Skeletal muscle cell (primary cell): ENCODE results near the gene NR0B2.
"Not testable (repeated sequence)": the region's sequence is repeated elsewhere in the genome, so short reads cannot be mapped to it uniquely, and the experiment has no call there.

Source experiments
- DNase-seq: peaks from one replicate; pipeline ENCODE4 v3.0.0-alpha.2; 2010; ENCODE audit warnings: low read depth
- H3K4me3 ChIP-seq: 2 replicates; pipeline ENCODE4 v1.5.1; 2011; ENCODE audit warnings: low read depth, mild to moderate bottlenecking, control low read depth, low read length, moderate library complexity

The NR0B2 gene

DNA sequence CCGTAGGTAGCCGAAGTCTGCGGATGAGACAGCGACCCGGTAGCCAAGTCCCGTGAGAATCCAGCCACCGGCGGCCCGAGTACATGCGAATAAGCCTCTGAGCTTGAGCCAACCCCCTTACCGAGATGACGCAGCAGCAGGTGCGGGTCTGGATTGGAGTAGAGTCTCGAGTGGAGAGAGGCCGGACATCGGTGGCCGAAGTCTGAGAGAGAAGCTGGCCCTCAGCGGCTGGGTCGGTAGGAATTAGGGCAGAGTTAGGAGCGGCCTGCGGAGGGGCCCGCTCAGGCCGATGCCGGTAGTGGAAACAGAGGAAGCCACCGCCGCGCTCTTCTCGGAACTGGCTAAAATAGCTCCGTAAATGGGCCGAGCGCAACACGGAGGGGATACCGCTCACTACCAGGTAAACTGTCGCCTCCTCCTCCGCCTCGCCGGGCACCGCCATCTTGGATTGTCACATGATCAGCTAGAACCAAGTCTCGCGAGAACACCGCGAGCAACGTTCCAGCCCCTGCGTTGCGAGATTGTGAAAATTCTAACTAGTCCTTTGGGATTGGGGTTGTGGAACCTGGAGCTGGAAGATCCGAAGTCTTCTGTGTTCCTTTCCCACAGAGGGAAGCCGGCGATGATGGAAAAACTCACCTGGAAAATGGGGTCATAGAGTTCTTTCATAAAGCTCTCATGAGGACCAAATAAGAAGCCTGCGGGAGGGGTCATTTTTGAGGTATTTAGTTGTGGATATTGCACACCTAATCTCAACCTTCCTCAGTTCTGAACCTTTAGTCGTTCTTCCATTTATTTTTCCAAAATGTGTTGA lies 13.6 kb downstream of the NR0B2 start, which contains the start of gene GPATCH3:
TSS of gene GPATCH3 (minus strand) at position 467 of the 814 bp plus-strand sequence. CDS start at position 442, 25 bp downstream.
- peak within 1 kb of the TSS; percentile 87 for H3K4me3 ChIP-seq
- DNase-seq = peak; percentile 79

GRCh38 chr1:26897351-26897750 lies 16.4 kb downstream of the NR0B2 start:
- no peak for DNase-seq
- H3K4me3 ChIP-seq = no peak overlapping the region

- H3K4me3 ChIP-seq = no peak overlapping the region
- no peak for DNase-seq
Observed at GRCh38 chr1:26894263-26894662, 19.5 kb downstream of the NR0B2 start.

DNA sequence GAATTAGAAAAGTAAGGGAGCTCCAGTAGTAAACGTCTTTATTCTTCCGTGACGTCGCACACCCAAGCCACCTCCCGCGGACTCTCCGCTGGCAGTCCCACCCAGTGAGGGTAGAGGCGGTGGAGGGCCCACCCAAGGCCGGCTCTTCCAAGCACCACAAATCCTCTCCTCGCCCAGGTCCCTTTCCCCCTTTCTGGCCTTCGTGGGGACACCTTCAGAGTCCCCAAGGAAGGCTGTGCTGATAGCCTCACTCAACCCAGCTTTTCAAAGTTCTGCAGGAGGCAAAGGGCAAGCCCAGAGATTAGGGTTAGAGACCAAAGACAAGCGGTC lies 23.3 kb downstream of the NR0B2 start:
- H3K4me3 ChIP-seq = peak overlapping the region; percentile 94
- DNase-seq = no peak

DNA sequence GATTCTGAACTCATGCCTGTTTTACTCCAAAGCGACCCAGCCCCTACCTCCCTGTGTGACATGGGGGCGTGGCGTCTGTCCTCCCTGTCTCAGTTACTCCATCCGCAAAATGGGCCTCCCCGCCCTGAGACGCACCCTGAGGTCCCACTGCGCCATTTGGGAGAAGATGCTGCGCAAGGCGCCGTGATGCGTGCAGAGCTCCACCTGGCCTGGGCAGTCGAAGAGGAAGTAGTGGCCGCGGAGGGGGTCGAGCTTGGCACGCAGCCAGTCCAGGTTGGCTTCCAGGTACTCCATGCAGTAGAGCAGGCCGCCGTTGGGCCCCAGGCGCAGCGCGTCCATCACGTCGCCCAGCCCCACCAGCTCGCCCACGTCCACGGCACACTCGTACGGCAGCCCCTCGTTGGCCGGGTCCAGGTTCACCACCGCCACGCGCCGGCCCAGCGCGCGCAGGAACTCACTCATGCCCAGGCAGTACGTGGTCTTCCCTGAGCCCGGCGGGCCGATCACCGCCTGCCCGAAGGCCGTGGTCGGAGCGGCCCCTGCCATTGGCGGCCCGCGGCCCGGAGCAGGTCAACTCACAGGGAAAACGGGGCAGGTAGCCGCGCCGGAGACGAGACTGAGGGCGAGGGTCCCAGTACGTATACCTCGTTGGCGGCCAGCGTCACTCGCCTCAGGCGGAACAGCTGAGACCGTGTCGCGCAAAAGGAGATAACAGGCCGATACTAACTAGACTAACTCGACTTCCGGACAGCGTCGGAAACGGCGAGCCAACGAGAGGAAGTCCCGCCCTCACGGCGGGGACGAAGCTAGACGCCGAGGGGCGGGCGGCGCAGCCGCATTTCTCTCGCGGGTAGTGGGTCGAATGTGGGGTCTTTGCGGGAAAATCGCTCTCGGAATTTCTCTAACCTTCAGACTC lies 24.0 kb downstream of the NR0B2 start, which contains the start of gene GPN2:
TSS of gene GPN2 (minus strand) at position 733 of the 916 bp plus-strand sequence. CDS start at position 546, 187 bp downstream.
- DNase-seq = peak; percentile 34
- H3K4me3 ChIP-seq = peak within 1 kb of the TSS; percentile 94

DNA sequence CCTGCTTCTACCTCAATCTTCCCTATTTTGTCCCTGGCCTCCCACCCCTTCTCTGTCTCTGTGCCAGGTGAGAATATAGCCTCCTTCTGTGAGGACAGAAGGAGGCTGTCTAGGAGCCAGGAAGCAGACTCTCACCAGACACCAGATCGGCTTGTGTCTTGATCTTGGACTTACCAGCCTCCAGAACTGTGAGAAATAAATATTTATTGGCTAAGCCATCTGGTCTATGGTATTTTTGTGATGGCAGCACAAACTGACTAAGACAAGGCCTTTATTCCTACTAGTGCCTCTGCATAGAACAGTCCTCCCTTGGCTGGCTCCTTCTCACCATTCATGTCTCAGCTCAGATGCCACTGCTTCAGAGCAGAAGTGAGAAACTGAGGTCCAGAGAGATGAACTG lies 25.5 kb downstream of the NR0B2 start:
- H3K4me3 ChIP-seq = no peak overlapping the region
- no peak for DNase-seq

- no peak for DNase-seq
- H3K4me3 ChIP-seq = no peak overlapping the region
Observed at GRCh38 chr1:26887125-26887524, 26.6 kb downstream of the NR0B2 start.

GRCh38 chr1:26882696-26883463 lies 30.9 kb downstream of the NR0B2 start:
- H3K4me3 ChIP-seq = no peak overlapping the region
- no peak for DNase-seq

DNA sequence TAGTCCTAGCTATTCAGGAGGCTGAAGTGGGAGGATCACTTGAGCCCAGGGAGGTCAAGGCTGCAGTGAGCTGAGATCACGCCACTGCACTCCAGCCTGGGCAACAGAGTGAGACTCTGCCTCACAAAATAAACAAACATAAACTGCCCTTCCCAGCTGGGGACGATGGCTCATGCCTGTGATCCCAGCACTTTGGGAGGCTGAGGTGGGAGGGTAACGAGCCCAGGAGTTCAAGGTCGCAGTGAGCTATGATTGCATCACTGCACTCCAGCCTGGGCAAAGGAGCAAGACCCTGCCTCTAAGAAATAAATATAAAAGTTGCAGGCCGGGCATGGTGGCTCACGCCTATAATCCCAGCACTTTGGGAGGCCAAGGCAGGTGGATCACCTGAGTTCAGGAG lies 32.2 kb downstream of the NR0B2 start:
- H3K4me3 ChIP-seq, DNase-seq: not testable (repeated sequence)

DNA sequence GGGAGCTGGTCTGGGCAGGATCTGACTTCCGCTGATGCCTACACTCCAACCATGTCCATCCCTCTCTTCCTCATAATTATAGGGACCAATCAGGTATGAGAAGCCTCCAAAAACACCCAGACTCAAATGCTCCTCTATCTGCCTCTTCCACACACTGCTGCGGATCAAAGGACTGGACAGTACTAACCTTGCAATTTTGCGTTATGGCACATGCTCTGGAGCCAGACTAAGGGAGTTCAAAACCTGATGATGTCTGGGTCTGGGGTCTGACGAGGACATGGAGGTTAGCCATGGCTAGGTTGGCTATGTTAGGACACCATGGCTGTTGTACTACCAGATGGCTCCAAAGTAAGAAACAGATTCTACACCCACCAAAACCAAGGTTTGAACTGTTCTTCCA lies 34.0 kb downstream of the NR0B2 start:
- H3K4me3 ChIP-seq = no peak overlapping the region
- DNase-seq = no peak

DNA sequence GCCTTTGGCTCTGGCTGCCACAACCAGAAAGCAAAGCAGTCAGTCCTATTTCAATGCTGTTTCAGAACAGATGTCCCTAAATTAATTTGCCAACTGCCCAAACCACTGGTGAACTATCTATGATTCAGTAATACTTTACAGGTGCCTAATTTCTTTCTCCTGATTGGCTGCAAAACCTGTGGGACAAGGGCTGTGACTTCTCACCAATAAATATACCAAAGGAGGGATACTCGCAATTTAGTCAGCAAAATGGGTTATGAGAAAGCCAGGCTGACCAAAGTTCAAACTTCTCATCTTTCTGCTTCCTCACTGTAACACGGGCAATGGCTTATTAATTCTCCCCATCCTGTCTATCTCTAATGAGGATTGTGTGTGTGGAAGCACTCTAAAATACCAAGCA lies 36.4 kb downstream of the NR0B2 start:
- no peak for DNase-seq
- H3K4me3 ChIP-seq = no peak overlapping the region

GRCh38 chr1:26874896-26875295 lies 38.9 kb downstream of the NR0B2 start:
- DNase-seq = no peak
- H3K4me3 ChIP-seq = no peak overlapping the region

DNA sequence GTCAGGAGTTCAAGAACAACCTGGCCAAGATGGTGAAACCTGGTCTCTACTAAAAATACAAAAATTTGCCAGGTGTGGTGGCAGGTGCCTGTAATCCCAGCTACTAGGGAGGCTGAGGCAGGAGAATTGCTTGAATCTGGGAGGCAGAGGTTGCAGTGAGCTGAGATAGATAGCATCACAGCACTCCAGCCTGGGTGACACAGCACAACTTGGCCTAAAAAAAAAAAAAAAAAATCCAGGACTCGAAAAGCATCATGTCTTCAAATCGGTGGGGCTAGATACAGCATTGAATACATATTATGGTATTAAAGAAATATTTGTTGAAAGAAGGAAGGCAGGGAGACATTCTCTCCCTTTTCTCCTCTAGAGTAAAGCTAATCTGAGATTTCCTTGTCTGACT lies 40.7 kb downstream of the NR0B2 start:
- not testable (repeated sequence) for H3K4me3 ChIP-seq, DNase-seq

GRCh38 chr1:26864610-26865480 lies 48.9 kb downstream of the NR0B2 start:
- peak; percentile 89 for DNase-seq
- peak overlapping the region; percentile 66 for H3K4me3 ChIP-seq

DNA sequence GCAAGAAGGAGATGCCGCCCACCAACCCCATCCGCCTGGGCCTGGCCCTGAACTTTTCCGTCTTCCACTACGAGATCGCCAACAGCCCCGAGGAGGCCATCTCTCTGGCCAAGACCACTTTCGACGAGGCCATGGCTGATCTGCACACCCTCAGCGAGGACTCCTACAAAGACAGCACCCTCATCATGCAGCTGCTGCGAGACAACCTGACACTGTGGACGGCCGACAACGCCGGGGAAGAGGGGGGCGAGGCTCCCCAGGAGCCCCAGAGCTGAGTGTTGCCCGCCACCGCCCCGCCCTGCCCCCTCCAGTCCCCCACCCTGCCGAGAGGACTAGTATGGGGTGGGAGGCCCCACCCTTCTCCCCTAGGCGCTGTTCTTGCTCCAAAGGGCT lies 50.1 kb downstream of the NR0B2 start:
- DNase-seq = no peak
- H3K4me3 ChIP-seq = peak overlapping the region; percentile 66

- DNase-seq = no peak
- H3K4me3 ChIP-seq = peak within 1 kb of the TSS; percentile 66
Observed at GRCh38 chr1:26862781-26863684, 50.7 kb downstream of the NR0B2 start, which contains the start of gene SFN. Gene SFN, plus strand, starts transcription at chr1:26863149. Its CDS starts 64 bp downstream, at chr1:26863213.

- no peak for DNase-seq
- no peak overlapping the region for H3K4me3 ChIP-seq
Observed at GRCh38 chr1:26861889-26862378, 51.8 kb downstream of the NR0B2 start.
